HG02798 (cell line): Measurements from ENCODE around the gene FAAP20.
A peak's percentile ranks its signal among the peaks of the same experiment; 100 is the strongest.

Experiments
- ATAC-seq: cut with Tn5 transposase; IDR thresholded peaks from one replicate; pipeline ENCODE4 v1.9.1; 2021; ENCODE audit warnings: mild to moderate bottlenecking; ENCODE audit not compliant: unreplicated experiment, poor library complexity

The FAAP20 gene

GRCh38 chr1:2194319-2194897, at the start of gene FAAP20:
TSS of gene FAAP20 (minus strand) at chr1:2194772. CDS start at chr1:2194749, 23 bp downstream.
- peak; percentile 43 for ATAC-seq

- no peak for ATAC-seq
Measured at GRCh38 chr1:2242814-2243725, 48.5 kb upstream of the FAAP20 start.

- ATAC-seq: no peak
Measured at GRCh38 chr1:2241820-2242219, 47.2 kb upstream of the FAAP20 start.

- no peak for ATAC-seq
Measured at GRCh38 chr1:2240270-2241156, 45.9 kb upstream of the FAAP20 start.

- no peak for ATAC-seq
Measured at GRCh38 chr1:2239384-2239985, 44.9 kb upstream of the FAAP20 start.

- no peak for ATAC-seq
Measured at GRCh38 chr1:2239013-2239370, 44.4 kb upstream of the FAAP20 start.

GRCh38 chr1:2238361-2239012, 43.9 kb upstream of the FAAP20 start:
- no peak for ATAC-seq

- ATAC-seq: no peak
Measured at GRCh38 chr1:2237773-2238172, 43.2 kb upstream of the FAAP20 start.

- ATAC-seq: no peak
Measured at GRCh38 chr1:2236695-2237677, 42.4 kb upstream of the FAAP20 start.

GRCh38 chr1:2235300-2235998, 40.9 kb upstream of the FAAP20 start:
- no peak for ATAC-seq

GRCh38 chr1:2234762-2235113, 40.2 kb upstream of the FAAP20 start:
- ATAC-seq: no peak

- ATAC-seq: no peak
Measured at GRCh38 chr1:2233997-2234761, 39.6 kb upstream of the FAAP20 start.

- ATAC-seq: no peak
Measured at GRCh38 chr1:2233468-2233867, 38.9 kb upstream of the FAAP20 start.

GRCh38 chr1:2232916-2233438, 38.4 kb upstream of the FAAP20 start:
- no peak for ATAC-seq

- ATAC-seq: no peak
Measured at GRCh38 chr1:2232255-2232915, 37.8 kb upstream of the FAAP20 start.

- no peak for ATAC-seq
Measured at GRCh38 chr1:2231532-2232254, 37.1 kb upstream of the FAAP20 start.
